NCI-H82 treated with DMSO at 0.1 percent for 48 hours (cell line): Measurements from ENCODE around the gene OOSP3.
"Not testable (repeated sequence)": the region's sequence is repeated elsewhere in the genome, so short reads cannot be mapped to it uniquely, and the experiment has no call there.

Experiments
- DNase-seq: peaks from one replicate; lab custom pipeline; 2025; ENCODE audit not compliant: unreplicated experiment; lab: John Stamatoyannopoulos, UW

The OOSP3 gene

DNA sequence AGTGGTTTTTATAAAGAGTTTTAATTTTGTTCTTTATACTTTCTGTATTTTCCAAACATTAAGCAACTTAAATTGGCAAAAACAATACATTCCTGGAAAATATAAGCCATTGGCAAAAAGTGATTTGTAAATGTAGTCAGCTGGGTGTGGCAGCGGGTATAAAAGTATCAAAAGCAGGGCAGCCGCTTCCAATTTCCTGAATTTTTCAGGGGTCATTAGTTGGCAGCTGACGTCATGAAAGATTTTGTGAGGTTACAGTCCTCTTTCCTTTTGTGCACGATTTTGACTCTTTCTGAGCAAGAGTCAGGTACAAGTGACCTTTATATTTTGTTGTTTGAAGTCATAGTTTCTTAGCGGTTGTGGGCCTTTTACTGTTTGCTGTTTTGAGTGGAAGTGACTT lies at the start of gene OOSP3:
OOSP3 (plus strand) TSS at position 208 of the 400 bp plus-strand sequence; CDS start at position 235, 27 bp downstream.
- DNase-seq: no peak

DNA sequence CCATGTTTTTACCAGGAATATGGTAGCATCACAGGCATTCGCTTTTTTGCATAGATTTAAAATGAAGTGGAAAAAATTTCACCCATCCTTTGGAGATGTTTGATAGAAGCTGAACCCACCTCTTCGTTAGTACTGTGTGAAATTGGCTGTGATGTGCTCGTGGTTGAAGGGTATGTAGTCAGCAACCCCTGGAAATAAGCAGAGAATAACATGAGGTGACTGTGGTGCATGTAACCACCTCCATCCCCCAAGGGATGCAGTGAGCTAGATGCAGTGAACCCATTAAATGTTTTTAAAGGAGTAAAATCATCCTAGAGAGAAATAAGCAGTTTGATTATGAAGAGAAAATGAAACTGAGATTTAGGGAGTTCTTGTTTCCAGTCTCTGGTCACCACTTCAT lies 49.2 kb upstream of the OOSP3 start:
- DNase-seq: no peak

GRCh38 chr11:59833602-59834001 lies 45.0 kb upstream of the OOSP3 start:
- DNase-seq: no peak

- DNase-seq: no peak
Observed at GRCh38 chr11:59839615-59840014, 39.0 kb upstream of the OOSP3 start.

DNA sequence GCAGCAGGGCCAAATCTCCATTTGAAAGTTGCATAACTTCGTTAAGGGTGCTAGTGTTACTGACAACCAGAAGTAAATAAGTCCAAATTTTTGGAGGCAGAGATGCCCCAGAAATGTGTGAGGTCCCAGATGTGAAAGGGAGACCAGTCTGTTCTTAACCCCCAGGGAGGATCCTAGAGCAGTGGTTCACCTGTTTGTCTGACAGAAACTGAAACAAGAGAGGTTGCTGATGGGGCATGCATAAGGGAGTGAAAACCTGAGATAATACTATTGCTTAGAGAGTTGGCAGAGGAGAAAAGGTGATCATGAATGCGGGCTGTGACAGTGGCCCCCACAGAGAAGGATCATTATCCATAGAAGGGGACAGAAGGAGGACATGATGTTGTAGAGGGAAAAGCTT lies 37.1 kb upstream of the OOSP3 start:
- no peak for DNase-seq

- DNase-seq: no peak
Observed at GRCh38 chr11:59842316-59842715, 36.3 kb upstream of the OOSP3 start.

- DNase-seq: no peak
Observed at GRCh38 chr11:59845399-59845798, 33.2 kb upstream of the OOSP3 start, which contains the start of gene CBLIF. Gene CBLIF, minus strand, starts transcription at chr11:59845499. Its CDS starts 46 bp downstream, at chr11:59845453.

GRCh38 chr11:59846556-59846955 lies 32.0 kb upstream of the OOSP3 start:
- no peak for DNase-seq

DNA sequence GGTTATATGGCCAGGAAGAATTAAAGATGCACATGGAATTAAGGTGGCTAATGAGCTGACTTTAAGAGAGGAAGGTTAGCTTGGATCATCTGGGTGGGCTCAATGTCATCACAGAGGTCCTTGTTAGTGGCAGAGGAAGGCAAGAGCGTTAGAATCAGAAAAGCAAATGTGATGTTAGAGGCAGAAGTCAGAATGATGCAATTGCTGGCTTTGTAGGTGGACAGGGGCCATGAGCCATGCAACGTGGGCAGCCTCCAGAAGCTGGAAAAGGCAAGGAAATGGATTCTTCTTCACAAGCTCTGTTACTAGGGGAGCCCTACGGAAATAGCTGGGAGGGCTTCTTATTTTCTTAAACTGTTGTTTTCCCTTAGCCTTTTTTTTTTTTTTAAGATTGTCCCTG lies 31.0 kb upstream of the OOSP3 start:
- DNase-seq: no peak

DNA sequence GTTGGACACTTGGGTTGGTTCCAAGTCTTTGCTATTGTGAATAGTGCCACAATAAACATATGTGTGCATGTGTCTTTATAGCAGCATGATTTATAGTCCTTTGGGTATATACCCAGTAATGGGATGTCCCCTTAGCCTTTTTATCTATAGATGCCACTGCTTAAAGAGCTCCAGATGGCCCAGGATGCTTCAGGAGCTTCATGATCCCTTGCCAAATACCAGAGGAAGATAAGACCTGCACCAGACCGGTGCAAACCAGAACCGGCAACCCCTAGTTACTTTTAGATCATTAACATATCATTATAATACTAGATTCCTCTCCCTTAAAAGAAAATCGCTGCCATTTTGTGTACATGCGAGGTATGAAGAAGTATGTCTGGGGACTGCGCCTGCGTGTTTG lies 30.1 kb upstream of the OOSP3 start:
- not testable (repeated sequence) for DNase-seq

DNA sequence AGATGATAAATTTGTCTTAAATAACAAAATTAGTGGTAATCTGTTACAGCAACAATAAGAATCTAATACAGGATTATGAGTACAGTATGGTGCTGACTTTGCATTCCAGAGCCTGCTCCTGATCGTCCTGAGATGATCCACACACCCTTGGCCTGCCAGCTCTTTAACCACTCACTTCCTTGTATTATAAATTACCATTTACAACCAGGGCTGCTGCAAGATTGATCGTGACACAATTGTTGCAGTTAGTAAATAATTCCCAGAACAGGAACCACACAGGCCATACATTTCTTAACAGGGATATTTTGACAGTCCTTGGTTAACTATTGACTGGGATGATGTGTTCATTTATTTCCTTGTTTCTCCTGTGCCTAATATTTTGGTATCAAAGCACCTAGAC lies 29.5 kb upstream of the OOSP3 start:
- DNase-seq: no peak

DNA sequence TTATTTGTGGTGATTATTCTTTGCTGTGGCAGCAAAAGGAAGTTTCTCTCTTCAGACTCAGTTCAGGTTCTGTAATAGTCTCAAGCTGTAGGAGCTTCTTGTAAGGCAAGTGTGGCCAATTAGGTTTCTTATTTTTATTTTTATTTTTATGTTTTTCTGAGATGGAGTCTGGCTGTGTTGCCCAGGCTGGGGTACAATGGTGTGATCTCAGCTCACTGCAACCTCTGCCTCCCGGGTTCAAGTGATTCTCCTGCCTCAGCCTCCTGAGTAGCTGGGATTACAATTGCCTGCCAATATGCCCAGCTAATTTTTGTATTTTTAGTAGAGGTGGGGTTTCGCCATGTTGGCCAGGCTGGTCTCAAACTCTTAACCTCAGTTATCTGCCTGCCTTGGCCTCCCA lies 29.0 kb upstream of the OOSP3 start:
- not testable (repeated sequence) for DNase-seq

DNA sequence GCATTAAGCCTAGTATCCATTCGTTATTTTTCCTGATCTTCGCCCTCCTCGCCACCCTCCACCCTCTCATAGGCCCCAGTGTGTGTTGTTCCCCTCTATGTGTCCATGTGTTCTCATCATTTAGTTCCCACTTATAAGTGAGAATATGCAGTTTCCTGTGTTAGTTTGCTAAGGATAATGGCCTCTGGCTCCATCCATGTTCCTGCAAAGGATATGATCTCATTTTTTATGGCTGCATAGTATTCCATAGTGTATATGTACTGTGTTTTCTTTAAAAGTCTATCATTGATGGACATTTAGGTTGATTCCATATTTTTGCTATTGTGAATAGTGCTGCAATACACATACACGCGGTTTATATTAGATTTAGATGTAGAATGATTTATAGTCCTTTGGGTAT lies 27.2 kb upstream of the OOSP3 start:
- not testable (repeated sequence) for DNase-seq

DNA sequence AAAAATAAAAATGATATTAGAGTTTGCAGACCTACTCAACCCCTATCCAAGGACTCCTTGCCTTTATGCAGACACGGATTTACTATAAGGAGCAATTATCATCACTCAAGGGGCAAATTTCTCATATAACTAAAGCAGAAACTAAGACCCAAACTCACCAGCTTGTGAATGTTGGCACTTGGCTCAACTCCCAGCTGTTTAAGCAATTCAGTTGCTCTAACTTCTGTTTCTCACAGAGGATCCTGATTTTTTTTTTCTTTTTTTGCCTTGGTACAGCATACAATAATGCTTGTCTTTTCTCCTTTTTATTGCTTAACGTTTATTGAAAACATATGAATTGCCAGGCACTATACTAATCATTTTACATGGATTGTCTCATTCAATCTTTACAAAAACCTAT lies 23.7 kb upstream of the OOSP3 start:
- DNase-seq: no peak

- DNase-seq: no peak
Observed at GRCh38 chr11:59857439-59858434, 20.8 kb upstream of the OOSP3 start.

DNA sequence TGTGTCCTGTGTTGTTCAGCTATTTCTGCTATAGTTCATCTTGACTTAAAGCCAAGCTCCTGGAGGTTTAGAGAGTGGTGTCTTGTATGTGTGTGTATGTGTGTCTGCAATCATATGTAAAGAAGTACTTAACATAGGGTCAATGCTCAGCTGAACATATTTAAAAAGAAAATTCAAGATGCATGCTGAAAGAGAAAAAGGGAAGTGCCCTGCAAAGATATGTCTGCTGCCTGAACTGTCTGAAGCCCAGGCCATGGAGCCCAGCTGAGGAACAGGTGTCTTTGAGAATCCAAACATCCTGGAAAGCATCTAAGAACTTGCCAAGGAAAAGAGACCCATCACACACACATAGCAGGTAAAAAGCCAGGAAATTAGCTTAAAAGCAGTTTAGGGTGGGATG lies 18.9 kb upstream of the OOSP3 start:
- DNase-seq: no peak

DNA sequence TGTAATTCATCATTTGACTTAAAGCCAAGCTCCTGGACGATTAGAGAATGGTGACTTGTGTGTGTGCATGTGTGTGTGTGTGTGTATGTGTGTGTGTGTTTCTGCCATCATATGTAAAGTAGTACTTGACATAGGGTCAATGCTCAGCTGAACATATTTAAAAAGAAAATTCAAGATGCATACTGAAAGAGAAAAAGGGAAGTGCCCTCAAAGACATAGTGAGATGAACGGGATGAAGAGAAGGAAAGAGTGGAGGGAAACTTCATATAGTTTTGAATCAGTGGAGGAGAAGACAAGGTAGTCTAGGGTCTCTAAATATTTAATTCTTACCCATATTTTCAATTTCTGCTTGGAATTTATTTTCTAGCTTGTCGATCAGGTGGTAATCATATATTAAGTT lies 16.3 kb upstream of the OOSP3 start:
- DNase-seq: no peak

GRCh38 chr11:59865031-59865430 lies 13.6 kb upstream of the OOSP3 start:
- no peak for DNase-seq

GRCh38 chr11:59866397-59866796 lies 12.2 kb upstream of the OOSP3 start, which contains the start of gene TCN1:
Gene TCN1, minus strand, starts transcription at chr11:59866487. Its CDS starts 17 bp downstream, at chr11:59866470.
- DNase-seq: no peak

GRCh38 chr11:59866836-59867235 lies 11.7 kb upstream of the OOSP3 start:
- no peak for DNase-seq

- DNase-seq: no peak
Observed at GRCh38 chr11:59867946-59868345, 10.6 kb upstream of the OOSP3 start.

- DNase-seq: no peak
Observed at GRCh38 chr11:59872076-59872475, 6.5 kb upstream of the OOSP3 start.
